HK-2 (cell line): ENCODE measurements around the gene PNPLA2.

ENCODE experiments used
- DNase-seq: peaks from one replicate; pipeline ENCODE4 v3.0.0-alpha.2; 2018; ENCODE audit not compliant: unreplicated experiment

The PNPLA2 gene

DNA sequence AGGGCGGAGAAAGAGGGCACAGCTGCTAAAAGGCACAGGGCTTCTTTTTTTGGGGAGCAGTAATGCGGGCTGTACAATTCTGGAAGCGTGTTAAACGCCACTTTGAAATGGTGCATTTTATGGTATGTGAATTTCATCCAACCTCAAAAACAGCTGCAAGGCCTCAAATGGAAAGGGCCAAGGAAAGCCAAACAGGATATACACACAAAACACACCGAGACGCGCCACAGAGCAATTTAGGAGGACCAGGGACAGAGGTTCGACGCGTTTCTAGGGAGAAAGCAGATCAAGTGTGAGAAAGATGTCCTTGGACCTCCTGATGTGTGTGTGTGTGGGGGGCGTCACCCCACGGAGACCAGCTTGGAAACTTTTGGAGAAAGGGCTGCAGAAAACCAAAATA is 55.0 kb downstream of the PNPLA2 start:
- no peak for DNase-seq
